ENCODE results near the gene ERGIC2. TPM values are rescaled to one million over a fixed set of nuclear protein-coding genes. Genes with fewer than 3 reads are reported as not detected.

Gene ERGIC2
- total and polyA plus RNA-seq, 9 of the 15 experiments (the other 6 are each of a cell fraction or from before 2014, with no cell fraction given) = 24.1 to 180 (median 75.7) TPM

- TF ChIP-seq AFF4 (CRISPR knock-in tag; IDR thresholded peaks at IDR 0.05) (no peak), ZNF586 (CRISPR knock-in tag; conservative IDR thresholded peaks at IDR 0.05) (no peak), ZNF280B (CRISPR knock-in tag; IDR thresholded peaks at IDR 0.05) (no peak), ZNF3 (CRISPR knock-in tag; IDR thresholded peaks at IDR 0.05) (no peak), SMAD4 (CRISPR knock-in tag; conservative IDR thresholded peaks at IDR 0.05) (peak; percentile 67), ZNF766 (CRISPR knock-in tag; conservative IDR thresholded peaks at IDR 0.05) (peak; percentile 24; the same call in 1 of the 2 replicates), SMC3 (conservative IDR thresholded peaks at IDR 0.05; ENCODE audit: insufficient read depth, low read depth, low read length) (0 out of 2 replicates have a peak, but pooled peaks have one; percentile 8), RAD21 (CRISPR knock-in tag; conservative IDR thresholded peaks at IDR 0.05 in 1 of 2, IDR thresholded peaks at IDR 0.05 in 1 of 2) (peak; percentile 54), ETV1 (tag; conservative IDR thresholded peaks at IDR 0.05; ENCODE audit: low read depth) (peak; percentile 41; the same call in 1 of the 2 replicates)
- TF ChIP-seq, protein P1, sequence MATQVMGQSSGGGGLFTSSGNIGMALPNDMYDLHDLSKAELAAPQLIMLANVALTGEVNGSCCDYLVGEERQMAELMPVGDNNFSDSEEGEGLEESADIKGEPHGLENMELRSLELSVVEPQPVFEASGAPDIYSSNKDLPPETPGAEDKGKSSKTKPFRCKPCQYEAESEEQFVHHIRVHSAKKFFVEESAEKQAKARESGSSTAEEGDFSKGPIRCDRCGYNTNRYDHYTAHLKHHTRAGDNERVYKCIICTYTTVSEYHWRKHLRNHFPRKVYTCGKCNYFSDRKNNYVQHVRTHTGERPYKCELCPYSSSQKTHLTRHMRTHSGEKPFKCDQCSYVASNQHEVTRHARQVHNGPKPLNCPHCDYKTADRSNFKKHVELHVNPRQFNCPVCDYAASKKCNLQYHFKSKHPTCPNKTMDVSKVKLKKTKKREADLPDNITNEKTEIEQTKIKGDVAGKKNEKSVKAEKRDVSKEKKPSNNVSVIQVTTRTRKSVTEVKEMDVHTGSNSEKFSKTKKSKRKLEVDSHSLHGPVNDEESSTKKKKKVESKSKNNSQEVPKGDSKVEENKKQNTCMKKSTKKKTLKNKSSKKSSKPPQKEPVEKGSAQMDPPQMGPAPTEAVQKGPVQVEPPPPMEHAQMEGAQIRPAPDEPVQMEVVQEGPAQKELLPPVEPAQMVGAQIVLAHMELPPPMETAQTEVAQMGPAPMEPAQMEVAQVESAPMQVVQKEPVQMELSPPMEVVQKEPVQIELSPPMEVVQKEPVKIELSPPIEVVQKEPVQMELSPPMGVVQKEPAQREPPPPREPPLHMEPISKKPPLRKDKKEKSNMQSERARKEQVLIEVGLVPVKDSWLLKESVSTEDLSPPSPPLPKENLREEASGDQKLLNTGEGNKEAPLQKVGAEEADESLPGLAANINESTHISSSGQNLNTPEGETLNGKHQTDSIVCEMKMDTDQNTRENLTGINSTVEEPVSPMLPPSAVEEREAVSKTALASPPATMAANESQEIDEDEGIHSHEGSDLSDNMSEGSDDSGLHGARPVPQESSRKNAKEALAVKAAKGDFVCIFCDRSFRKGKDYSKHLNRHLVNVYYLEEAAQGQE (IDR thresholded peaks at IDR 0.05; ENCODE audit: borderline replicate concordance) = peak; percentile 33; the same call in 1 of the 2 replicates
- TF ChIP-seq, protein P1 (CRISPR knock-in tag; IDR thresholded peaks at IDR 0.05; ENCODE audit: low read depth) = no peak
- TF ChIP-seq, protein P2, sequence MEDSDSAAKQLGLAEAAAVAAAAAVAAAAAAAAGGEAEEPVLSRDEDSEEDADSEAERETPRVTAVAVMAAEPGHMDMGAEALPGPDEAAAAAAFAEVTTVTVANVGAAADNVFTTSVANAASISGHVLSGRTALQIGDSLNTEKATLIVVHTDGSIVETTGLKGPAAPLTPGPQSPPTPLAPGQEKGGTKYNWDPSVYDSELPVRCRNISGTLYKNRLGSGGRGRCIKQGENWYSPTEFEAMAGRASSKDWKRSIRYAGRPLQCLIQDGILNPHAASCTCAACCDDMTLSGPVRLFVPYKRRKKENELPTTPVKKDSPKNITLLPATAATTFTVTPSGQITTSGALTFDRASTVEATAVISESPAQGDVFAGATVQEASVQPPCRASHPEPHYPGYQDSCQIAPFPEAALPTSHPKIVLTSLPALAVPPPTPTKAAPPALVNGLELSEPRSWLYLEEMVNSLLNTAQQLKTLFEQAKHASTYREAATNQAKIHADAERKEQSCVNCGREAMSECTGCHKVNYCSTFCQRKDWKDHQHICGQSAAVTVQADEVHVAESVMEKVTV (CRISPR knock-in tag; IDR thresholded peaks at IDR 0.05) = 0 out of 2 replicates have a peak, but pooled peaks have one; percentile 25
Measured at GRCh38 chr12:29427964-29428363, 47.0 kb upstream of the ERGIC2 start (continued).
